GM12892 (cell line): ENCODE measurements around the gene RPRM.

Source experiments
- POLR2A ChIP-seq: IDR thresholded peaks from 2 replicates; pipeline ENCODE4 v1.6.1; 2011; ENCODE audit warnings: low read depth, low read length, control low read depth
- POLR2AphosphoS5 ChIP-seq: IDR thresholded peaks from 2 replicates; pipeline ENCODE4 v1.6.1; 2011; ENCODE audit warnings: low read depth, low read length, control low read depth

DNA sequence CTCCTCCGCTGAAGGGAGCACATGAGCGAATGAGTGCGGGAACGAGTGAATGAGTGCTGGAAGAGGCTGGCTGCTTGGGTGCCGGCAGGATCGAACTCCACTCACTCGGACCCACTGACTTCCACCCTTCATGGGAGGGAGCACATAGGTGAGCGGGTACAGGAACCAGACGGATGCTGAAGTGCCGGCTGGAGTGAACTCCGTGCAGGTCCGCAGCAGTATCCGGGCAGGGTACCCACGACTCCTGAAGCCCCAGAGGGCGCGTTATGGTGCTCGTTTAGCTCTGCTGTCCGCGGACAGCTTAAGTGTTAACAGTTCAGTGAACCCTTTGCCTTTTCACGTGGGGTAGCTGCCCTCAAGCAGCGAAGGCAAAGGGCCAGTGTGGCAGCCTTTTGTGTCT lies 23.2 kb downstream of the RPRM start:
- TF ChIP-seq POLR2A (no peak), POLR2AphosphoS5 (no peak)
